HG02759 (cell line): ENCODE results near the gene PPP1R3F.
A peak's percentile ranks its signal among the peaks of the same experiment; 100 is the strongest.
"Not testable (repeated sequence)": the region's sequence is repeated elsewhere in the genome, so short reads cannot be mapped to it uniquely, and the experiment has no call there.

Experiments used
- ATAC-seq: cut with Tn5 transposase; IDR thresholded peaks from one replicate; pipeline ENCODE4 v1.9.1; 2021; ENCODE audit warnings: mild to moderate bottlenecking, moderate library complexity; ENCODE audit not compliant: unreplicated experiment

Gene PPP1R3F

DNA sequence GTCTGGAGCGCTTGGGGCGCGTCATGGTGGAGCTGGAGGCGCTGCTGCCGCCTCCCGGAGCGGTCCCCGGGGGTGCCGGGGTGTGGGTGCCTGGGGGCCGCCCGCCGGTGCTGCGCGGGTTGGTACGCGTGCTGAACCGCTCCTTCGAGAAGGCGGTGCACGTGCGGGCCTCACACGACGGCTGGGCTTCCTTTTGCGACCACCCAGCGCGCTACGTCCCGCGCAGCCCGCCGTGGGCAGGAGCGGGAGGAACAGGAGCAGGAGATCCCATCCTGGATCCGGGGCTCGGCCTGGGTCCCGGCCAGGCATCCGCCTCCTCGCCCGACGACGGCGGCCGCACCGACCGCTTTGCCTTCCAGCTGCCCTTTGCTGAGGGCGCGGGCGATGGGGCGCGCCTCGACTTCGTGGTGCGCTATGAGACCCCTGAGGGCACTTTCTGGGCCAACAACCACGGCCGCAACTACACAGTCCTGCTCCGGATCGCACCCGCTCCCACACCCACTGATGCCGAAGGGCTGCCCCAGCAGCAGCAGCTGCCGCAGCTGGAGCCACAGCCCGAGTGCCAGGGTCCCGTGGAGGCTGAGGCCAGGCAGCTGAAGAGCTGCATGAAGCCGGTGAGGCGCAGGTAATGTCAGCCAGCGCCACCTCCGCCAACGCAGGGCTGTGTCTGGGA lies 792 bp downstream of the PPP1R3F start:
- ATAC-seq: no peak

DNA sequence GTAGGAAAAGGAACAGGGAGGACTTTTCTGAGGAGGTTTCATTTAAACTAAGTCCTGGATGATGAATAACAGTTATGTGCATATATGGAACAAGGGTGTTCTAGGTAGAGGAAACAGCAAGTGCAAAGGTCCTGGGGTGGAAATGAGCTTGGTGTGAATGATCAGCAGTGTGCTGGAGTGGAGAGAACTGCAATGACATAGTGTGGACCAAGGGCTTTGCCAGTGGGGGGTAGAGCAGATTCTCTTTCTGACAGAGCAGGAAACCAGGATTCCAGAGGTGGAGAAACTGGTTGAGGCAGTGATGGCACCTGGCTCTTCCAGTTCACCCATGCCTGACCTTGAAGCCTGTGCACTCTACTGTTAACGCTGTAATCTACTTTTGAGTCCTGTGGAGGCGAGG lies 1.7 kb downstream of the PPP1R3F start:
- ATAC-seq: no peak

DNA sequence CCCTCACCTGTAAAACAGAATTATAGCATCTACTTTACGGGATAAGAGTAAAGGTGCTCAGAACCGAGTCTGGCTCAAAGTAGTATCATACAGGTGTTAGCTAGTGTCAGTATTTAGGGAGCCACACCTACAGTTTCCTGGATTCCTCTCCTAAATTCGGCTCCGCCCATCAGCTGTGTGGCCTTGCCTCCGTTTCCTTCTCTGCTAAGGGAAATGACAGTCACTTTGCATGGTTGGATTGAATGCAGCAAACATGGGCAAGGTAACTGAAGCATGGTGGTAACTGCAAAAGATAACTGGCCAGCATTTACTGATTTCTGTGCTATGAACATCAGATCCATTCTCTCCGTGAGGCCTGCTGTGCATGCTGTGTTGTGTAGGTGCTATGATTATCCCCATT lies 2.8 kb downstream of the PPP1R3F start:
- no peak for ATAC-seq

DNA sequence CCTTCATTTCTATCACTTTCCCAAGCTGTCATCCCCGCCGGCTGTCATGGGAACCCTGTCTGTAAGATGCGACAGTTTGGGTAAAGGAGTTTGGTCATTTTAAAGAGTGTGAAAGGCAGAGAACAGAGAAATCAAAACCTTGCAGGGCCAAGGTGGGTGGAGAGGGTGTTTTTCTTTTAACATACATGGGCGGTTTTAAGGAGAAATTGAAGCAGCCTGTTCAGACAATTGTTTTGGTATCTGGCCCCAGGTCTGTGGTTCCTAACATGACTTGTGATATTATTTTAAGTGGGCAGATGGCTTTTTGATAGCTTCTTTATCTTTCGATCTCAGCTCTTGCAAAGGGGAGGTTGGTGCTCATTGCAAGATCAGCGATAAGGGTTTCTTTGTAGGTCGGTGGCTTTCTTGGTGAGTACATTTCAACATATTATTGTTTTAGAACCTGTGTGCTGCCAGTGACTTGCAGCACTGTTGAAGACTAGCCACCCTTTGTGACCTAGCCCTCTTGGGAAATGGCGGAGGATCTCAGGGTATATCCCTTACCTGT lies 3.7 kb downstream of the PPP1R3F start:
- no peak for ATAC-seq

DNA sequence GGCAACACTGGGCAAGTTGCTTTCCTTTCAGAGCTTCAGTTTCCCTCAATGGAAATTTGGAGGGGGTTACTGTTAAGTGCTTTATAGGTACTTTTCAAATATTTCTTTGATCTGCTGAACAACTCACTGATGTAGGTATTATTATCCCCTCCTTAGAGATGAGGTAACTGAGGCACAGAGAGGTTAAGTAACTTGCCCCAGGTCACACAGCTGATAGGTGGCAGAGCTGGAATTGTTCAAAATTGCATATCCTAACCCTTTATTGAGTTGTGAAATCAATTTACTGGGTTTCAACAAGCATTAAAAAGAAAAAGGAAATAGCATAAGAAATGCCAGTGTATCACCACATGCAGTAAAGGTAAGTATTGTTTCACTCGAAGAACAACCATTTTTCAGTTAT lies 6.6 kb downstream of the PPP1R3F start:
- no peak for ATAC-seq

DNA sequence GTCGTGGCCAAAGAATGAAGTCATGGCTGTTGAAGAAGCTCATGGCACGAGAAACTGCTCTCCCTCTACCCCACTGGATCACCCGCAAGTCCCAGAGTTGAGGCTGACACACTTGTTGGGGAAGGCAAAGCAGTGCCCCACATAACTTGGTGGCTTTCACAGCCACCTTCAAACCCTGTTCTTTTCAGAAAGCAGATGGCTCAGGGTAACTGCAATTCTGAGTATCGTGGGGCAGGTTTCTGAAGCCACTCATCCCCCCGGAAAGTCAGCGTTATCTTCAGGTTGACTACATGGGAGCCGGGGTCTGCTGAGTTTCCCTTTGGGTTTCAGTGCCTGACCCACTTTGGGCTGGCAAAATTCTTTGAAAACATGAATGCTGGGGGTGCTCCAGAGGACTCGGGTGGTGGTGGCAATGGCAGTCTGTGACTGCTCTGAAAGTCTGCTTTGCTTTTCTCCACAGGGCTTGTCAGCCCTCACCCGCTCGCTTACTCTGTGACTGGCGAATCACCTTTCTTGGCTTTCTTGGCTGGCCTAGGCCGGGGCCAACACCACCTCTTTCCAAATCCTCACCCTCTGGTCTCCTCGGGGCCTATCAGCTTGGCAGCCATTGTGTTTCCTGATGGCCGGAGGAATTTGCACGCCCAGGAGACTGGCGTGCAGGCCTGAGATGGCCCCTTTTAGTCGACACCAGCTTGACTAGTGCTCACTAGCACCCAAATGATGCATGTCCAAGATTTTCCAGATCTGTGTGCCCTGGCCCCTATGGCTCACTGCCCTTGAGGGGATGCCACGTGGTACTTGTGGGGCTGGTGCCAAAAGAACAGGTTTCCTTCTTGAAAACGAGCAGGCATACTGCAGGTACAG lies 7.3 kb downstream of the PPP1R3F start:
- no peak for ATAC-seq

DNA sequence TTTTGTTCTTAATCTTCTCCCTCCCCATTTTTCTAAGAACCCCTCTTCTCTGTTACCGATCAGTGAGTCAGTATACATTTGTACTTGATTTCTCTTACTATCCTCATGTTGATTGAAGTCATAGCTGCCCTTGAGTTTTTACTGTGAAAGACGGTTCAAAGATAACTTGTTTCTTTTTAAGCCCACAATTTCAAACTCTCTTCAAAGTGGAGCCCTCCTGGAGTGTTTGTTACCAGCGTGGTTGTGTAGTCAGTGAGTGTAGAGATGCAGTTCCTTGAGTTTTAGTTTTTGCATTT lies 7.9 kb downstream of the PPP1R3F start:
- no peak for ATAC-seq

DNA sequence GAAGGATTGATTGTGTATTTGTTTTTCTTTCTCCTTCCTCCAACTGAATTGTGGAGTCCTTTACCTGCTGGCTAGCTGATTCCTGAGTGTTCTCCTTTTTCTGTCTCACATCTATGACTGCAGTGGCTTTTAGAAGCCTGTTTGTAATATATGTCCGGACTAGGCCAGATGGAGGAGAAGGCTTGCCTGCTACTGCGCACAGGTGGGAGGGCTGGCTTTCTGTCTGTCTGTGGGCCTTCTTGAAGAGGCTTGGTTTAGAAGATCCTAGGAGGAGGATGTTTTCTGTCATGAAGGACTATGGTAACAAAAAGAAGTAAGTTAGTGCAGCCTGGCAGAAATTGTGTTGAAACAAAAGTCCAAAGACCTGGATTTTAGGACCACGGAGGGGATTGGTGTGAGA lies 8.5 kb downstream of the PPP1R3F start:
- ATAC-seq: no peak

DNA sequence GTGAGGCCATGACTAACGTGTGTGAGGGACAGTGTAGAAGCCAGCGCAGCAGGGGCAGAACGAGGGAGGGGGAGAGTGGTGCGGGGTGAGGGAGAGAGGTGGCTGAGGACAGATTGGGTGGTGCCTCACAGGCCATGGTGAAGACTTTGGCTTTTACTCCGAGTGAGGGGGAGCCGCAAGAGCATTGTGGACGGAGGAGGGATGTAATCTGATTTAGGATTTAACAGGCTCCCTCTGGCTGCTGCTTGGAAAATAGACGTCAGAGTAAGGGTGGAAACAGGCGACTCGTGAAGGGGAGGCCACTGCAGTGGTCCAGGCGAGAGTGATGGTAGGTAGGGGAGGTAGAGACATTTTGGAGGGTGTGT lies 13.0 kb downstream of the PPP1R3F start:
- ATAC-seq: no peak

DNA sequence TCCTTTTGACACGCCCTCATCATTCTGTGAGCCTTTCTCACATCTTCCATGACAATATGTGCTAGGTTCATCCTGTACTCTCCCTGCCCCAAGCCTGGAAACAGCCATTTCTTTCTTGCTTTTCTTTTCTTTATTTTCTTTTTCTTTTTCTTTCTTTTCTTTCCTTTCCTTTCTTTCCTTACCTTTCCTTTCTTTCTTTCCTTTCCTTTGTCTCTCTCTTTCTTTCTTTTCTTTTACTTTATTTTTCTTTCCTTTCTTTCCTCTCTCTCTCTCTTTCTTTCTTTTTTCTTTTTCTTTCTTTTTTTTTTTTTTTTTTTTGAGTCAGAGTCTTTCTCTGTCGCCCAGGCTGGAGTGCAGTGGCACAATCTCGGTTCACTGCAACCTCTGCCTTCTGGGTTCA lies 14.6 kb downstream of the PPP1R3F start:
- ATAC-seq: no peak

DNA sequence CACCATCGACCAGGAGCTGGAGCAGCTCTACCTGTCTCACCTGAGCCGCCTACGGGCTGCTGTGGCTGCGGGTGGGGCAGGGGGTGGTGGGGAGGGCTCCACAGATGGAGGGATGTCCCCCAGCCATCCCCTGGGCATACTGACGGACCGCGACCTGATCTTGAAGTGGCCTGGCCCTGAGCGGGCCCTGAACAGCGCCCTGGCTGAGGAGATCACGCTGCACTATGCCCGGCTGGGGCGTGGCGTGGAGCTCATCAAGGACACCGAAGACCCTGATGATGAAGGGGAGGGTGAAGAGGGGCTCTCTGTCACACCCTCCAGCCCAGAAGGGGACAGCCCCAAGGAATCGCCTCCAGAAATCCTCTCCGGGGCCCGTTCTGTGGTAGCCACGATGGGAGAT lies 16.5 kb downstream of the PPP1R3F start:
- ATAC-seq: no peak

DNA sequence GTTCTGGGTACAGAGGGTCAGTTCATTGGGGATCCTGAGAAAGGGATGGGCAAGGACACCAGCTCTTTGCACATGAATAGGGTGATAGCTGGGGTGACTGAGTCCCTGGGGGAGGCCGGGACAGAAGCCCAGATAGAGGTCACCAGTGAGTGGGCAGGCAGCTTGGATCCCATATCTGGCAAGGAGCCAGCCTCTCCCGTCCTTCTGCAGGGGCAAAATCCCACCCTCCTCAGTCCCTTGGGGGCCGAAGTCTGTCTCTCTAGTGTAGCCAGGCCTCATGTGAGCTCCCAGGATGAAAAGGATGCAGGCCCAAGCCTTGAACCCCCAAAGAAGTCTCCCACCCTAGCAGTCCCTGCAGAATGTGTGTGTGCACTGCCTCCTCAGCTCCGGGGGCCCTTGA lies 17.0 kb downstream of the PPP1R3F start:
- no peak for ATAC-seq

DNA sequence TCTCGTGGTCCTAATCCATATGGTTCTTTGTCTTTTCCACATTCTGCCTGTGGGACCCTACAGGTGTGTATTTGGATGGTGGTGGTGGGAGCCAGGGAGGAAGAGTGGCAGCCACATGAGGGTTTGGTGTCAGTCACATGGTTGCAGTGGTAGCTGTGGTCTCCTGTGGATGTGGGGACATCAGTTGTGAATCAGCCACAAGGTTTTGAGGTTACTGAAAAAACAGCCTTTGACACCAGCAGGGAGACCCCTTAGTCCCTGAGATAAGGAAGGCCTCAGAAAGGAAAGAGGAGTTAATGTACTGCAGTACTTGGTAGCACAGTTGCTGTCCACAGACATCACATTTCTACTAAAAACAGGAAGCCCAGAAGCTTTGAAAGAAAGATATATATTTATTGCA lies 18.1 kb downstream of the PPP1R3F start:
- no peak for ATAC-seq

DNA sequence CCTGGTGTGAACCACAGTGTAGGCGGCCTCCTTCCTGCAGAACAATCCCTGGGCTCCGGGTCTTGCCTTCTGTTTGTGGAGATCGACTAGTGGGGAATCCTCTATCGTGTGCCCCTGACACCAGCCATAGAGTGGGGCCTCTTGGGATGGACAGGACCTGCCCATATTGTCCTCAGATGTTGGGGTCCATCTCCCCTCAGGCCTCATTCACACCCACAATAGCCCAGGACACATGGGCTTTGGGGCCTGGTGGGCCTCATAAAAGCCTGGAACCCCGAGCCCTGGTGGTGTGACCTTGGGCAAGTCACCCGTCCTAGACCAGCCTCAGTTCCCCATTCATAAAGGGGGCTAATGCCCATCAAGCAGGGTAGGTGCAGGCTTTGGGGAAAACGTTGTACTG lies 20.6 kb downstream of the PPP1R3F start:
- no peak for ATAC-seq

DNA sequence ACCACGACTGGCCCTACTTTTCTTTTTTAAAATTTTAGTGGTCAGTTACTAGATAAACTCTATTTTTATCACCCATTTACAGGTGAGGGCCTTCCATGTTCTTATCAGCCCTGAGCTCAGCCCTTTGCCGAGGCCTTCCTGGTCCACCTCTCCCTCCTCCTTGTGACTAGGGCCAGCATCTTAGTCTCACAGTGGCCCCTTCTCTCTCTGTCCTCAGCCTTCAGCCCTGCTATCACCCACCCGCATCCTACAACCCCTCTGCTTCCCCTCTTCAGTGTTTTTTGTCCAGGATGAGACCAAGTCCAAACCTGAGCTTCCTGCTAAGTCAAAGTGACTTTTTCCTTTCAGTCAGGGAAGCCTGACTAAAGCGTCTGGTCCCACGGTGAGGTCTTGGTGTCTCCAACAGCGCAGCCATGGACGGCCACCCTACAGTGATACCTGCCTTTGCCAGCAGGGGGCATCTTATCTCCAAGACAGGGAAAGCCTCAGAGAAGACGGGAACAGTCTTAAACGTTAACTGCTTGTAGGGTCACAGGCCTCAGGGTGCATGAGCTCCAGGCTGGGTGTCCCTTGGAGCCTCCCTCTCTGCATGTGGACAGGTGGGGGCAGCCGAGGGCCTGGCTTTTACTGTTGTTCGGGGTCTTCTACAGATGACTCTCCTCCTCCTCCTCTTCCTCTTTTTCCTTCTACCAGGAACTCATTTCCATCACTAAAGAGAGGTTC lies 22.2 kb downstream of the PPP1R3F start:
- ATAC-seq: peak; percentile 59

DNA sequence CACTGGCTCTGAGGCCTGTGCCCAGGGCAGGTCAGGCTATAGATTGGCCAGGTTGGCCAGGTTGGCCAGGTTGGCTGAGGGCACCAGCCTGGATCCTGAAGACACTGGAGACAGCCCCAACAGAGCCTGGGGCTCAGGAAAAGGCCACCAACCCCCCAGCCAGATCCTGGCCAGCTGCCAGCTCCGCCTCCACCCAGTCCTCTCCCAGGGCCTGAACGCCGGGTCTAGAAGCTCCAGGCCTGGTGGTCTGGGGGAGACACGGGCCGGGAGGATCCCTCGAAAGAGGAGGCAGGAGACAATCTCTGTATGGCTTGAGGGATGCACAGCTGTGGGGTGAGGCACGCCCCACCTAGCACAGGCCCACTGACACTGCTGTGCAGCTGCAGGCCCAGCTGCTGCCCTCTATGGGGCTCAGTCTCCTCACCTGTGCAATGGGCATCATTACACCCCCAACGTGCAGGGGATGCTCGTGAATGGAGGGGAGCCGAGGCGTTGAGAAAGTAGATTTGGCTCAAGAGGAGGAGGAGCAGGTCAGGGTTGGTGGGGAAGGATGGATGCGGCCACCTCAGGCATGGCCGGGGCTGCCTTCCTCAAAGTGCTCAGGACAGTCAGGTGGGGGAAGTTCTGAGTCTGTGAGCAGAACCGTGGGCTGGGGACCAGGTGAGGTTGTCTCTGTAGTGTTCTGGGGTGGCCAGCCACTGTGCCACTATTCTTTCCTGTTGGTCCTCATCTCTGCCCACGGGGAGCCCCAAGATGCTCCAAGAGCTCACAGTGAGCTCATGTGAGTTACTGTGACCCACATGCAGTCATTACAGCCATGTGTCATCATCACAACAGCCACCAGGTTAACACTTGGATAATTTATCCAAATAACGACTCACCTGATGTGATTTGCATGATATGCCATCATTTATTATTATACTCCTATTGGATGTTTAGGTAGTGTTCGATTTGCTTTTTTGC lies 23.1 kb downstream of the PPP1R3F start:
- no peak for ATAC-seq

DNA sequence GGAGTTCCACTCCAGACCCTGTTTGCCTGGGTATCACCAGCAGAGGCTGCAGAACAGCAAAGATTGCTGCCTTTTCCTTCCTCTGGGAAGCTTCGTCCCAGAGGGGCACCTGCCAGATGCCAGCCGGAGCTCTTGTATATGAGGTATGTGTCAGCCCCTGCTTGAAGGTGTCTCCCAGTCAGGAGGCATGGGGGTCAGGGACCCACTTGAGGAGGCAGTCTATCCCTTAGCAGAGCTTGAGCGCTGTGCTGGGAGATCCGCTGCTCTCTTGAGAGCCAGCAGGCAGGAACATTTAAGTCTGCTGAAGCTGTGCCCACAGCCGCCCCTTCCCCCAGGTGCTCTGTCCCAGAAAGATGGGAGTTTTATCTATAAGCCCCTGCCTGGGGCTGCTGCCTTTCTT lies 29.7 kb downstream of the PPP1R3F start:
- ATAC-seq: not testable (repeated sequence)

DNA sequence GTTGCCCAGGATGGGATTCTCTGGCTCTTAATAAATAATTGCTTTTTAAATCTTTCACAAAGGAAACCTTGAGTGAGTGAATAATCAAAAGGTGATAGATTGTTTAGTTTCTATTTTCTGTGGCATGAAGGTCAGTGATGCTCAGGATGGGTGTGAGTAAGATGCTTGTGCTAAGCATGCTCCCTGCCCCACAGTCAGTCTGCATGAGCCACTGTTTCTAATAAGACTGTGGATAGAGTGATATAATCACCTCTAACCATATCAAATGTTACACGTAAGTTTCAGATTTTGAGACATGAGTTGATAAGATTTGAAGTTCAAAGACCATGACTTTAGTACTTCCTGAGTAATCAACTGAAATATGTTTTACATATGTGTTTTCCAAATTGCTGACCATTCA lies 31.1 kb downstream of the PPP1R3F start:
- ATAC-seq: no peak

DNA sequence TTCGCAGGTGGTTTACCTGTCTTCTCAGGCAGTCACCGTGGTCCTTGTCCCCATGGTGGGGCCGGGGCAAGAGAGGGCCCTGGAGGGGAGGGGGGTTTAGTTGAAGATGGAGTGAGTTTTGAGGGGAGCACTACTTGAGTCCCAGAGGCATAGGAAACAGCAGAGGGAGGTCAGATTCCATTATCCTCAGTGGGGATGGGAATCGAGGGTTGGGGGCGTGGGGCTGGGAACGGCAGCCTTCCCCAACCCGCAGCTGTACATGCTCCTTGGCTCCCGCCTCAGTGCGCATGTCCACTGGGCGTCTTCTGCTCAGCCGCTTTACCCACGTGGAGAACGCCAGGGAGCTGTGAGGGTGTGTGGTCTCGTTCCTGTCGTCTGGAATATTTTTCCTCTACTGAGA lies 33.8 kb downstream of the PPP1R3F start, which contains the start of gene GAGE10:
Gene GAGE10, plus strand, starts transcription at position 301 of the 400 bp plus-strand sequence. CDS start 1,214 bp downstream, outside the sequence.
- ATAC-seq: no peak

DNA sequence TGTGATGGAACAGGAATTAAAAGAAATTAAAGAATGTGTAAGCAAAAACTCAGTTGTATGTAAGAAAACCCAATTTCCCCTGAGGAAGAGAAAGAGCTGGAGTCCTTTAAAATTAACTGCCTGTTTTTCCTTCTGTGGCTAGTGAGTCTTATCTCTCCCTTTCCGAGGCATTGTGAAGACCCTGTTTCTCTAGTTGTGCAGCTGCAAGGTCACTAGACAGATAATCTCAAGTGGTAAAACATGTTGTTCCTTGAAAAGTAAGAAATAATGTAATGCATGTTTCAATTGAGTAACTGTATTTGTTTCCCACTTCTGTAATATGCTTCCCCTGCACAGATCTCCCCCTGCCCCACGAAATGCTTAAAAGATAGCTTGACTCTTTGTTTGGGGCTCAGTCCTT lies 38.2 kb downstream of the PPP1R3F start:
- not testable (repeated sequence) for ATAC-seq
